Kidney (tissue), 22 donors: ENCODE measurements around the gene DNASE1L3. TPM values are rescaled to one million over a fixed set of nuclear protein-coding genes. Genes with fewer than 3 reads are reported as not detected.
A peak's percentile ranks its signal among the peaks of the same experiment; 100 is the strongest.

Experiments used
- DNase-seq, 5 donors: peaks; one replicate each; pipeline ENCODE4 v3.0.0-alpha.2; 2013 to 2020
- FAIRE-seq: peaks from 2 replicates; lab custom pipeline; 2012; peaks lifted over from hg19 to GRCh38; lab: Jason Lieb, UNC
- H3K27ac ChIP-seq, 2 donors: one replicate each; pipeline ENCODE4 v1.7.0; 2013; ENCODE audit warnings: low read depth in 2 of 2, low read length in 2 of 2, inconsistent platforms in 1 of 2
- H3K27me3 ChIP-seq: one replicate; pipeline ENCODE4 v1.7.1; 2013; ENCODE audit warnings: low read length, inconsistent platforms; ENCODE audit not compliant: control insufficient read depth, insufficient read depth
- H3K36me3 ChIP-seq, 3 donors: one replicate each; pipeline versions ENCODE4 v1.7.0 to v1.7.1; 2013; ENCODE audit warnings: low read length in 3 of 3, control low read depth in 1 of 3, inconsistent platforms in 1 of 3; ENCODE audit not compliant: insufficient read depth in 3 of 3, control insufficient read depth in 2 of 3
- H3K4me1 ChIP-seq, 3 donors: one replicate each; pipeline versions ENCODE4 v1.7.0 to v1.7.1; 2013; ENCODE audit warnings: low read length in 3 of 3, inconsistent platforms in 1 of 3, low read depth in 1 of 3; ENCODE audit not compliant: control insufficient read depth in 2 of 3, insufficient read depth in 2 of 3
- H3K4me3 ChIP-seq, 3 donors: one replicate each; pipeline versions ENCODE4 v1.7.0 to v1.8.1; 2013; ENCODE audit warnings: low read length in 3 of 3, control low read depth in 1 of 3, inconsistent platforms in 1 of 3
- H3K9ac ChIP-seq, 3 donors: one replicate each; pipeline versions ENCODE4 v1.7.0 to v1.7.1; 2013; ENCODE audit warnings: low read length in 3 of 3, control low read depth in 1 of 3, inconsistent platforms in 1 of 3
- H3K9me3 ChIP-seq, 3 donors: one replicate each; pipeline versions ENCODE4 v1.7.0 to v1.7.1; 2013; ENCODE audit warnings: low read length in 3 of 3, control low read depth in 1 of 3, inconsistent platforms in 1 of 3; ENCODE audit not compliant: control insufficient read depth in 2 of 3, insufficient read depth in 1 of 3
- CTCF ChIP-seq: IDR thresholded peaks from 3 replicates; pipeline ENCODE4 v1.5.1; 2012; ENCODE audit warnings: mild to moderate bottlenecking, moderate library complexity, borderline replicate concordance; ENCODE audit not compliant: insufficient read depth; ENCODE audit errors: extremely low read depth
- intact Hi-C: fragments of 100-400 bp; cut with DNase I; formaldehyde crosslinking; loops from one replicate; pipeline ENCODE4 v1.11.1; 2022
- long read RNA-seq, 10 donors: library from polyadenylated mRNA in 1 of 10; unstranded in 1 of 10; transcript quantifications; one replicate each; pipeline ENCODE4 v2.0.0 and lab custom pipeline, GENCODE V29; 2021 to 2026
- polyA plus RNA-seq: library from polyadenylated mRNA; stranded (reverse); fragments of 350-450 nt; fragmentation: Illumina TruSeq; extraction: RNeasy Lipid Tissue Mini Kit (QIAGEN cat#74804); gene quantifications from one replicate; pipeline ENCODE4 v1.2.3, GENCODE V29; 2014; ENCODE audit warnings: low read depth, low replicate concordance; ENCODE audit not compliant: insufficient read depth
- total RNA-seq: library from RNA; stranded (reverse); fragmentation: NEBNext Ultra II Directional; extraction: Animal tissue kit (Norgen Biotek cat#: 25700); gene quantifications from one replicate; pipeline ENCODE4 v1.2.1, GENCODE V29; 2021
- donor health status: control.
- donor health status: control.
- donor health status: control.
- donor health status: control.
- donor health status: control.
- donor health status: DM: yes; HTN: yes; CAD: no.
- donor health status: Normal renal cell carcinoma (clear cell type).

DNASE1L3 gene, protein sequence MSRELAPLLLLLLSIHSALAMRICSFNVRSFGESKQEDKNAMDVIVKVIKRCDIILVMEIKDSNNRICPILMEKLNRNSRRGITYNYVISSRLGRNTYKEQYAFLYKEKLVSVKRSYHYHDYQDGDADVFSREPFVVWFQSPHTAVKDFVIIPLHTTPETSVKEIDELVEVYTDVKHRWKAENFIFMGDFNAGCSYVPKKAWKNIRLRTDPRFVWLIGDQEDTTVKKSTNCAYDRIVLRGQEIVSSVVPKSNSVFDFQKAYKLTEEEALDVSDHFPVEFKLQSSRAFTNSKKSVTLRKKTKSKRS
- total RNA-seq (24.9 TPM), polyA plus RNA-seq (27.5 TPM)
- long read RNA-seq, donor 1, result 0 reads
- long read RNA-seq, donor 2, partial matches to known transcripts, result 0 of 2 reads
- long read RNA-seq, donor 2, other reads (novel, unspliced or antisense), result 0 of 2 reads
- long read RNA-seq, donor 3, transcript DNASE1L3-201 (8 exons, 1,294 nt), result major isoform, 5 of 6 reads
- long read RNA-seq, donor 3, partial matches to known transcripts, result 0 of 6 reads
- long read RNA-seq, donor 3, other reads (novel, unspliced or antisense), result 0 of 6 reads
- long read RNA-seq, donor 4, partial matches to known transcripts, result 0 of 12 reads
- long read RNA-seq, donor 4, other reads (novel, unspliced or antisense), result 12 of 12 reads
- long read RNA-seq, donor 5, result 0 reads
- long read RNA-seq, donor 6, partial matches to known transcripts, result 0 of 3 reads
- long read RNA-seq, donor 6, other reads (novel, unspliced or antisense), result 0 of 3 reads
- long read RNA-seq, donor 7, transcript DNASE1L3-201 (8 exons, 1,294 nt), result major isoform, 9 of 10 reads
- long read RNA-seq, donor 7, partial matches to known transcripts, result 1 of 10 reads
- long read RNA-seq, donor 7, other reads (novel, unspliced or antisense), result 0 of 10 reads
- long read RNA-seq, donor 8, result 0 reads
- long read RNA-seq, donor 9, partial matches to known transcripts, result 0 of 4 reads
- long read RNA-seq, donor 9, other reads (novel, unspliced or antisense), result 0 of 4 reads
- long read RNA-seq, donor 10, result 0 reads

DNA sequence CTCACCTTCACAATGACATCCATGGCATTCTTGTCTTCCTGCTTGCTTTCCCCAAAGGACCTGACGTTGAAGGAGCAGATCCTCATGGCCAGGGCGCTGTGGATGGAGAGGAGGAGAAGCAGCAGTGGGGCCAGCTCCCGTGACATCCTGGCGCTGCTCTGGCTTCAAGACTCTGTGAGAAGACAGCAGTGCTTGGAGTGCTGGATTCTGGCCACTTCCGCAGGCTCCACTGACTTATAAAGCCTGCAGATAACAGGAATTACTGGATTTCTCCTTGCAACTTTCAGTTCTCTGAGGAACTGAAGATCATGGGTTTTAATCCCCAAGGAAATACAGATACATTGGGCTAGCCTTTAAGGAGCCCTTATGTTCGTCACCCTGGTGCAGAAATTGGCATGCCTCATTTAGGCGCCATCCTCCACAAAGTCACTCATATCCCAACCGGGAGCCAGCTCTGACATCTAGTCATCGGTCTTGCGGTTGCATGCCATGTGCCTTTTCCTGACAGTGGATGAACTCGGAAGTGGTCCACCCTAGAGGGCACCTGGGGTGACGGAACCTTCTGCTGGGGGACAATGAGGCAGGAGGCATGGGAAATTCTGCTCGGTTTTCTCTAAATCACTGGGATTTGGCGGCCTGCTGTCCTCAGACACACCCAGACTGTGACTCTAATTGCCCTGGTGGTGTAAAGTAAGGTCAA, at the start of gene DNASE1L3:
TSS of gene DNASE1L3 (minus strand) at position 212 of the 700 bp plus-strand sequence. CDS start at position 146, 66 bp downstream.
- no peak for TF ChIP-seq CTCF
- intact Hi-C loops, result no loop called here
- Histone ChIP-seq H3K27me3 (no peaks in the 10 kb centered on the region), H3K27ac (peak within 1 kb of the TSS in 1 of 2 donors; percentile 56), H3K36me3 (no peaks in the 10 kb centered on the region), H3K4me1 (no peaks in the 10 kb centered on the region), H3K9ac (no peak within 1 kb of the TSS), H3K4me3 (peak within 1 kb of the TSS in 2 of 3 donors; percentile 50 to 54), H3K9me3 (no peaks in the 10 kb centered on the region)
- FAIRE-seq, result no peak
- no peak for DNase-seq

GRCh38 chr3:58260261-58260731, 49.5 kb upstream of the DNASE1L3 start:
- intact Hi-C loops, result no loop called here
- no peak for TF ChIP-seq CTCF
- no peak overlapping the region for H3K9ac ChIP-seq
- no peaks in the 10 kb centered on the region for H3K9me3 ChIP-seq
- H3K36me3 ChIP-seq, result peaks cover 0 to 16% (median 5%) of the 10 kb centered on the region in 3 donors
- H3K27ac ChIP-seq, result no peak overlapping the region
- H3K4me3 ChIP-seq, result no peak overlapping the region
- FAIRE-seq (no peak), DNase-seq (no peak)
- H3K27me3 ChIP-seq, result no peaks in the 10 kb centered on the region
- no peaks in the 10 kb centered on the region for H3K4me1 ChIP-seq

DNA sequence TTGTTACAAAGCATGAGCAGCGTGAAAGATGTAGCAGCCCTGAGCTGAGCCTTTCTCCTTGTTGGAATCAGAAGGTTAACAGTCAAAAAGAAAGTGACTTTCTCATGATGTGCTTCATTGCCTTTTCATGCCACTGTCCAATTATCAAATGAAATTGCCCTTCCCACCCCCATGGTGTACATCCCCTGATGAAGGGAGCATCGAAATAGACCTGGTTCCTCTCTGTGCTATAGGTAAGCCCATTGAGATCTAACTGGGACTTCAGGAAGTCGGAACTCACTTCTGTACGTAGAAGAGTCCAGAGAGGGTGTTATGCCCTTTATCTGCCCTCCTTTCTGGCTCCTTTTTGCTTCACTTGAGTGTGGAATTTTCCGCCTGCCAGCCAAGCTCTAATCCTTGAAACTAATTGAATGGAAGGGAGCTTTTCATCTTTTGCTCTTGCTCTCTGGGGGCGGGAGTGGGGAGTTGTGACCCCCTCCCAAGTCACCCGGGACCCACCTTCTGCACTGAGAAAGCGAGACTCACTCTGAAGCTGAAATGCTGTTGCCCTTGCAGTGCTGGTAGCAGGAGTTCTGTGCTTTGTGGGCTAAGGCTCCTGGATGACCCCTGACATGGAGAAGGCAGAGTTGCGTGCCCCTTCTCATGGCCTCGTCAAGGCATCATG, 47.8 kb upstream of the DNASE1L3 start:
- H3K27me3 ChIP-seq, result no peaks in the 10 kb centered on the region
- H3K4me3 ChIP-seq, result no peak overlapping the region
- H3K9me3 ChIP-seq, result no peaks in the 10 kb centered on the region
- peaks cover 0 to 16% (median 5%) of the 10 kb centered on the region in 3 donors for H3K36me3 ChIP-seq
- FAIRE-seq, result no peak
- H3K27ac ChIP-seq, result no peak overlapping the region
- TF ChIP-seq CTCF, result no peak
- intact Hi-C loops, result no loop called here
- DNase-seq, result no peak
- H3K4me1 ChIP-seq, result no peaks in the 10 kb centered on the region
- no peak overlapping the region for H3K9ac ChIP-seq
